Pulmonary artery endothelial cell (primary cell): ENCODE measurements around the gene HNRNPLL. TPM values are rescaled to one million over a fixed set of nuclear protein-coding genes. Genes with fewer than 3 reads are reported as not detected.

ENCODE experiments used
- DNase-seq: peaks from one replicate; pipeline ENCODE4 v3.0.0-alpha.2; 2011; ENCODE audit warnings: low read depth, low spot score
- total RNA-seq: library from RNA; depleted of rRNA; stranded (reverse); fragments of >200 nt; gene quantifications from 2 replicates; pipeline ENCODE4 v1.2.3, GENCODE V29; 2014

HNRNPLL gene
- total RNA-seq, 1 donor from 2014 or later = 36.7 TPM

DNA sequence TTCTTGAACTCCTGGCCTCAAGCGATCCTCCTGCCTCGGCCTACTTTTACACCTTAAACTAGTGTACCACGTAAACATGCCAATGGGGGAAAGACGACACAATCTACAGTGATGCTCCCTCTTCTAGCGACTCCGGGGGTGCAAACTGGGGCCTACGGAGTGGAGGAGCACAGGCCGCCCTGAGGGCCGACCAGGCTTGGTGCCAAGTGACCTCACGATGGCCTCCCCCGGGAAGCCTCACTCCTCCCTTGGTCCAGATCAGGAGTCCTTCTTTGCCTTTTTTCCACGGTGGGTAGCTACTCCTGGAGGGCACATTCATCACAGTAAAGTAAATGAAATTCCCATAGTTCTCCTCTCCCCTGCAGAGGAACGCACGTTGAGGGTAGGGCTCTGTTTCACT is 73.5 kb downstream of the HNRNPLL start:
- no peak for DNase-seq

DNA sequence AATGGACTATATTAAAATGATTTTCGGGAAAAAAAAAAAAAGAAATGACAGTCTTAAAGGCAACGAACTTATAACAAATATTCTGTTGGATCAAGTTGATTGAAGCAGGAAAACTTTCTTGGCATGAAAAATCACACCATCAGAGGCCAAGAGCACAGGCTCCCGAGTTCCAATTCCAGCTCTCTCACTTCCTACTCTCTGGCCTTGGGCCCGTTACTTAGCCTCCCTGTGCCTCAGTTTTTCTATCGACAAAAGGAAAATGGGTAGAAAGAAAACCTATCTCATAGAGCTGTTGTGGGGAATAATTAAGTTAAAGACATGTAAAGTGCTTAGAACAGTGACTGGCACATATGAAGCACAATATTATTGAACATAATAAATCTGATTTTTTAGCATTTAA is 74.2 kb downstream of the HNRNPLL start:
- no peak for DNase-seq

DNA sequence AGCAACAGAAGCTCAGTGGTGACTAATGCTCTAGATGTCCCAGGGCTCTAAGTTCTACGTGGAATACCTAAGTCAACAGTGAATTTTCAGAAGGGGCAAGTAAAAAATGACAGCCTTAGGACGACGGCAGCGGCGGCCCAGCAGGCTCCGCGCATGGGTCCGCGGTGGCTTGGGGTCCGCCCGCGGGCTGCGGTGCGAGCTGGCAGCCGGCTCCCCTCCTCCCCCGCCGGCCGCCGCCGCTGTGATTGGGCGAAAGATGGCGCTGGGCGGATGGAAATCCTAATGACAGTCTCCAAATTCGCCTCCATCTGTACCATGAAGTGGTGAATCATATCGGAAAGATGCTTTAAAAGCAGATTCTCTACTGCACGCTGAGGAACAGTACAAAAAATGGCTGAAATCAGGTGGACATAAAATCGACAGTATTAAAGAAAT is 74.7 kb downstream of the HNRNPLL start:
- no peak for DNase-seq

DNA sequence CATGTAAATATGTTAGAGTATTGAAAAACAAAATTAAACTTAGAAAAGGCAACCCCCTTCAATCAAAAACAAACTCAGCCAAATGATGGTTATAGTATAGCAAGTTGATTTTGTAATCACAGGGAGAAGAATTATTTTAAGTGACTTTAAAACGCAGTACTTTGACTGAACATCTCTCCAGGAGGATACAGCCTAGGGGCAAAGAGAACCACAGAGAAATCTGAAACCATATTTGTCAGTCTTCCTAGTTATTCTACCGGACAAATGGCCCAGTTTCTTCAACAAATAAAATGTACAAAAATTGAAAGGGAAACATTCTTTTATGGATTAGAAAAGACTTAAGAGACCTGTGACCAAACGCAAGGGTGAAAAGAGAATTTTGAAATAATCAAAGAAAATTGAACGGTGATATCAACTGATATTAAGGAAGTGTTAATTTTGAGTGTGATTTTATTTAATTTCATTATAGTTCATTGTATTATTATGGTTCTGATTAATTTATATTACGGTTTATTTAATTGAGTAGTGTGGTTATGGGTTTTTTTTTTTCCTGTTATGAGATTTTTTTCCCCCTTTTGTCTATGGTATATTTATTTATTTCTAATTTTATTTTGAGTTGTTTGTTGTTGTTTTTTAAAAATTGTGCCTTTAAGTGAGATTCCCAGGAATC is 75.3 kb downstream of the HNRNPLL start:
- DNase-seq = no peak

DNA sequence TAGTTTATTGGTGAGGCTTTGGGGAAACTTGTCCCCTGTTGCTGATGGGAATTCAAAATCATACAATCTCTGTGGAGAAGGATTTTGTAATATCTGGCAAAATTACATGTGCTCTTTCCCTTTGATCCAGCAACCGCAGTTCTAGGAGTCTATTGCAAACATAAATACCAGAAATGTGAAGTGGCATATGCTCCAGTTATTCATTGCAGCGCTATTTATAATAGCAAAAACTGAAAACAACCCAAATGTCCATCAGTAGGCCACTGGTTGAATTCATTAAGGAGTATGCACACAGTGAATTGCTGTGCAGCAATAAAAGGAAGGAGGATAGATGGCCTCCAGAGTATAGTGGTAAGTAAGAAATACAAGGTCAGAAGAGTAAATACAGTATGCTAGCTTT is 76.5 kb downstream of the HNRNPLL start:
- DNase-seq = no peak

DNA sequence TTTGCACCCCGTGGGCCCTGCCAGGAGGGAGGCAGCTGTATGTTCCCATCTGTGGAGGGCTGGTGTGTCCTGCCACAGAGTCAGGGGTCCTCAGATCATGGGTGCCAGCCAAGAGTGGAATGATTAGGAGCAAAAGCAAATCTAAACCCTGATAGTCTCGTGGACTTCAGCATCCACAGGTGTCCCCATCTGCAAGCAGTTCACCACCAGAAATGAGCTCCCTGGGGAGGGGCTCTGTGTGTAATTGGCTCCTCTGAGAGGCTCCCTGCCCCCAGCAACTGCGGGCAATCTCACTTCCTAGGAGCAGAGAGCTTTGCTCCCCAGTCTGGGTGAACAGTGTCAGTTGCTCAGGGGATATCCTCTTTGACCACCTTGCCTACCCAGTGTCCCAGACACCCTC is 78.1 kb downstream of the HNRNPLL start:
- DNase-seq = no peak

DNA sequence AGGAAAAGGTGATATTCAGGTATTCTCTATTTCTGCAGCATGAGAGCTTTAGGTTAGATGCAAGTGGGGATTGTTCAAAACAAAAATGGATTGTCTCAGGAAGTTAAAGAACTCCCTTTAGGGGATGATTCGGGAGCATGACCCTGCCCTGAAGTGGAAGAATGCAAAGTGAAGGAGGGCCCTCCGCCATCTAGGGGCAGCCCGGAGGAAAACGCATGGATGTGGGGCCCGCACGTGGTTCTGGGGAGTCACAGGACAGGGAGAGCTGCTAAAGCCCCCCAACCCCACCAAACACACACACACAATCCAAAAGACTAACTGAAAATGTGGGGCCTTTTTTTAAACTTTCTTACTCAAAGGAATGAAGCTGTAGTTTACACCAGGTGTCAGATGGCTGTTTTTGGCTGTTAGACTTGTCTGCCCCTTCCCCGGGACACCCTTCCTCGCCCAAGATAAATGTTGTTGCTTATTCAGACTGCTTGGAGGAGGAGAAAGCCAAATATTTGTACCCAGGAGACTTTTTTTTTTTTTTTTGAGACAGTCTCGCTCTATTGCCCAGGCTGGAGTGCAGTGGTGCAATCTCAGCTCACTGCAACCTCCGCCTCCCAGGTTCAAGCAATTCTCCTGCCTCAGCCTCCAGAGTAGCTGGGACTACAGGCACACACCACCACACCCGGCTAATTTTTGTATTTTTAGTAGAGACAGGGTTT is 78.8 kb downstream of the HNRNPLL start:
- DNase-seq = no peak

DNA sequence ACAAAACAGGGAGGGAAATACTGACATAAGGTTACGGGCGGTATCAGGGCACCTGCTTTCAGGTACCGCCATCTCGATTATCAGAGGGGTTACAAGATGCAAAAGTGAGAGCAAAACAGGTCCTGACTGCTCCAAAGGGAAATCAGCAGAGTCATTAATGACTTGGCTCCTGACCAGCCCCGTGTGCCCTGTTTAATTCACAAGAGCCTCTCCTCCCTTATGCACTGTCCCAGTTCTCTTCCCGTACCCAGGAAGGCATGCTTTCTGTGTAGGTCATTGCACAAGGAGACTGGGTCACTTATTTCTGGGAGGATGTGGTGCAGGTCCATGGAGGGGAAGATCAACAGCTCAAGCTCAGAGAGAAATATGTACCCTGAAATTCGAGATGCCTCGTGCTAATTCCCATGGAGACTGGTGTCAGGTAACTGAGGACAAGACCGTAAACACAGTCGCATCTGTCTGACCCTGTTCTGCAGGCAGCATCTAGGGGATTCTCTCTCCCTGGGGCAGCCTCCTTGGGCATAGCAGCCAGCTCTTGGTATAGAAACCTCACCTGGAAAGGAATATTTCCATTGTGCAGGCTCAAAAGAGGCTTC is 79.9 kb downstream of the HNRNPLL start:
- no peak for DNase-seq

DNA sequence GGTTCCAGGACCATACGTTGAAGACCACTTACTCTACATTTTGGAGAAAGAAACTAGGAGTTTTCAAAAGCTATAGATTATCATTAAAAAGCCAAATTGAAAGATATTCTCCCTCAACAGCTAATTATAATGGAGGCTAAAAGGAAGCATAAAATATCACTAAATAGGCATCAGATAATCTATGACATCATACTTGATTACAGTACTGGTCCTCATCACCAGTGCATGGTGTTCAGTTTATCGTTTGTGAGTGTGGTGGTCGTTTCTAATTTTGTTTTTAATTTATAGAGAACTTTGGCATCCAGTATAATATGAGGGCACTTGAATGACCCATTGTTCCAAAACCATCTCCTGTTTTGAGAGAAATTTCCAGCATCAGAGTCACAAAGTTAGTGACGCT is 80.9 kb downstream of the HNRNPLL start:
- no peak for DNase-seq

DNA sequence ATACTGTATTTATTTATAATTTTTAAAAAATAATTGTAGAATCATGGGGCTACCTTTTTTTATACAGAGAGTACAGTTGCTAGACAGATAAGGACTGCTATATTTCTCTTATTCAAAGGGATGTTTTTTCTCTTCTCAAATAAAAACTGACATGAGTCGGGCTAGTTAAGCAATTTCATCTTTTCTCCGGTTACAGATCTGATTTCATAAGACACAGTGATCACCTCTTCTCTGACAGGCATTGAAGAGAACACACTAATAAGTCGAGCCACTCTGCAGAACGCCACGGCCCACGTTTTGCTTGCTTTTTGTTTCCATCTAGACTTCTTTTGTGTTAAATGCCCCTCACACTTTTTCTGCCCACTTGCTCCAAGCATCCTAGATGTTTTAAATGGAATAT is 85.4 kb downstream of the HNRNPLL start:
- no peak for DNase-seq

DNA sequence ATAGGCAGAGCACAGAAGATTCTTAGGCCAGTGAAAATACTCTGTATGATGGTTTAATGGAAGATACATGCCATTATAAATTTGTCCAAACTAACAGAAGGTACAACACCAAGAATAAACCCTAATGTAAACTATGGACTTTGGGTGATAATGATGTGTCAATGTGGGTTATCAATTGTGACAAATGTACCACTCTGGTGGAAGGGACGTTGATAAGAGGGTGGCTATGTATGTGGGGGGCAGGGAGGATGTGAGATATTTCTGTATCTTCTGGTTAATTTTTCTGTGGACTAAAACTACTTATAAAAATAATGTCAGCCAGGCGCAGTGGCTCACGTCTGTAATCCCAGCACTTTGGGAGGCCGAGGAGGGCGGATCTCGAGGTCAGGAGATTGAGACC is 86.2 kb downstream of the HNRNPLL start:
- DNase-seq = no peak

DNA sequence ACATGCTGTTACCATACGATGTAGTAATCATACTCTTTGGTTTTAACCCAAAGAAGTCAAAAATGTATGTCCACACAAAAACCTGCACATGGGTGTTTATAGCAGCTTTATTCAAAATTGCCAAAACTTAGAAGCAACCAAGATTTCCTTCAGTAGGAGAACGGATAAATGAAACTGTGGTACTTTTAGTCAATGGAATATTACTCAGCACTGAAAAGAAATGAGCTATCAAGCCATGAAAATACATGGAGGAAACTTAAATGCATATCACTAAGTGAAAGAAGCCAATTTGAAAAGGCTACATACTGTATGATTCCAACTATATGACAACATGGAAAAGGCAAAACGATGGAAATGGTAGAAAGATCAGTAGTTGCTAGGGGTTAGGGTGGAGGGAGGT is 86.6 kb downstream of the HNRNPLL start:
- DNase-seq = no peak

DNA sequence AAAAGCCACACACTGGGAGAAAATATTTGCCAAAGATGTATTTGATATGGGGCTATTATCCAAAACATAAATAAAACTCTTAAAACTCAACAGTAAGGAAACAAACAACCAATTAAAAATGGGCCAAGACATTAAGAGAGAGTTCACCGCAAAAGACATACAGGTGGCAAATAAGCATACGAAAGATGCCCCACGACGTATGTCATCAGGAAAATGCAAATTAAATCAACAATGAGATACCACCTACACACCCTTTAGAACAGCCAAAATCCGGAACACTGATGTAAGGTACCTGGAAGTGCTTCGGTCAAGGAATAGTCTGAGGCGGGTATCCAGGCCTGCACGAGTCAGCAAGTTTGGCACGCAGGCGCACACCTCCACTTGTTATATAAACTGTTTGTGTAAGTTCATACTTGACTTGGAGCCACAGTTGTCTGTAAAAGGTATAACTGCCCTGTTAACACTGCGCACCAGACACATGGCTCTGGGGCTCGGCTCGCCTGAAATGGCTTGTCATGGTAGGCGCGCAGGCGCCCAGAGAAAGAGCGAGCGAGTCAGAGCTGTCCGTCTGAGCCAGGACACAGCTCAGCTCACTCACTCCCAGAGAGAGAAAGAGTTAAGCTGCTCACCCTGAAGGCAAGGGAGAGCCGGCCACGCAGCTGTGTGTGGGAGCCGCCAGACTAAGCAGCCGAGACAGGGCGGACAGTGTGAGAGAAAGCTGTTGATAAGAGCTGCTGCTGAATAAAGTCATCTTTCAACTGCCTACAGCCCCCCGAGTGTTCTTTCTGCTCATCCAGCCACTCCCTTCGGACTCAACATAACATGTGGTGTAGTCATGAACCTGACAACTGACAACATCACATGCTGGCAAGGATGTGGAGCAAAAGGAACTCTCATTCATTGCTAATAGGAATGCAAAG is 87.3 kb downstream of the HNRNPLL start:
- no peak for DNase-seq

DNA sequence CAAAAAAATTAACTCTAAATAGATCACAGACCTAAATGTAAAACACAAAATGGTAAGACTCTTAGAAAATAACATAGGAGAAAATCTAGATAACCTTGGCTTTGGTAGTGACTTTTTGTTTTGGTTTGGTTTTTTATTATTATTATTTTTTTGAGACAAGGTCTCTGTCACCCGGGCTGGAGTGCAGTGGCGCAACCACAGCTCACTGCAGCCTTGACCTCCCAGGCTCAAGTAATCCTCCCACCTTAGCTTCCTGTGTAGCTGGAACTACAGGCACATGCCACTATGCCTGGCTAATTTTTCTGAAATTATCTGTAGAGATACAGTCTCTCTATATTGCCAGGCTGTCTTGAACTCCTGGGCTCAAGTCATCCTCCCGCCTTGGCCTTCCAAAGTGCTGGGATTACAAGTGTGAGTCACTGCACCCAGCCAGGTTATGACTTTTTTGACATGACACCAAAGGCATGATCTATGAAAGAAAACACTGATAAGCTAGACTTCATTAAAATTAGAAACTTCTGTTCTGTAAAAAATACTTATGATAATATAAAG is 88.0 kb downstream of the HNRNPLL start:
- no peak for DNase-seq

DNA sequence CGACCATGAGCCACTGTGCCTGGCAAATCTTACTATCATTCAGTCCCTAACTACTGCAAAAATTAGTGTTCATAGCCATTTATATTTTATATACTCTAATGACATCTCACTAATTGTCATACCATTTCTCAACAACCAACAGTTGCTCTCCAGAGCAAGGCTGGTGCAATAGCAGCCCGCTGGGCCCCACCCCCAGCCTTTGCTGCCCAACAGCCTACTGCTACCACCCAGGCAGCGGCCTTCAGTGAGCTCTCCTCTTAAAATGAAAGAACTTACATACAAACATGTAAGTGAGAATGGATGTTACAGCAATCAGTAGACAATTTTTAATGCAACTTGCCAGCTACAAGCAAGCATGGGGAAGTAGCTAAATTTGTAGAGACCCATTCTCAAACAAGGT is 90.5 kb downstream of the HNRNPLL start:
- no peak for DNase-seq

Other genes with a start within 250 kb of the HNRNPLL start
- gene ATL2, start 225.7 kb downstream of the HNRNPLL start, total RNA-seq = 56.8 and 90.0 TPM in 2 replicates
- gene GALM, start 63.2 kb upstream of the HNRNPLL start, total RNA-seq = 3.5 and 11.2 TPM in 2 replicates
- 181 and 248 TPM in 2 replicates for gene SRSF7, start 148.4 kb upstream of the HNRNPLL start, total RNA-seq
- gene GEMIN6, start 175.3 kb upstream of the HNRNPLL start, total RNA-seq = 9.0 and 19.2 TPM in 2 replicates